ENCODE results near the gene GABRB3.

DNA sequence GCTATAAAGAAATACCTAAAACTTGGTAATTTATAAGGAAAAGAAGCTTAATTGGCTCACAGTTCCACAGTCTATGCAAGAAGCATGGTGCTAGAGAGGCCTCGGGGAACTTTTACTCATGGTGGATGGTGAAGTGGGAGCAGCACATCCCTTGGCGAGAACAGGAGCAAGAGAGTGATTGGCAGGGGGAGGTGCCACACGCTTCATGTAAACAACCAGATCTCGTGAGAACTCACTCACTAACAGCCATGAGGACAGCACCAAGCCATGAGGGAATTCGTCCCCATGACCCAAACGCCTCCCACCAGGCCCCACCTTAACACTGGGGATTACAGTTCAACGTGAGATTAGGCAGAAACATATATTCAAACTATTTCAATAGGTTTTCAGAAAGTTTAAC, 28.0 kb downstream of the GABRB3 start:
- TF ChIP-seq CTCF (IDR thresholded peaks at IDR 0.05; ENCODE audit: low read depth, low read length, poor library complexity, severe bottlenecking), result no peak
- no peak for TF ChIP-seq EZH2phosphoT487 (IDR thresholded peaks at IDR 0.05; ENCODE audit: borderline replicate concordance, low read length)

Measured in DOHH2 (cell line).